Activated CD8-positive, alpha-beta memory T cell treated with anti-CD3 and anti-CD28 coated beads, Interleukin-2, amount 50 U/mL, for 24 hours (primary cell): ENCODE results near the gene ZFYVE27.

Source experiments
- DNase-seq: peaks from one replicate; pipeline ENCODE4 v3.0.0-alpha.2; 2020; ENCODE audit errors: extremely low read depth

Gene ZFYVE27

GRCh38 chr10:97714401-97715258 lies 22.3 kb upstream of the ZFYVE27 start:
- no peak for DNase-seq

- DNase-seq: no peak
Observed at GRCh38 chr10:97715259-97715874, 21.6 kb upstream of the ZFYVE27 start.

GRCh38 chr10:97717627-97718026 lies 19.3 kb upstream of the ZFYVE27 start:
- DNase-seq: no peak

DNA sequence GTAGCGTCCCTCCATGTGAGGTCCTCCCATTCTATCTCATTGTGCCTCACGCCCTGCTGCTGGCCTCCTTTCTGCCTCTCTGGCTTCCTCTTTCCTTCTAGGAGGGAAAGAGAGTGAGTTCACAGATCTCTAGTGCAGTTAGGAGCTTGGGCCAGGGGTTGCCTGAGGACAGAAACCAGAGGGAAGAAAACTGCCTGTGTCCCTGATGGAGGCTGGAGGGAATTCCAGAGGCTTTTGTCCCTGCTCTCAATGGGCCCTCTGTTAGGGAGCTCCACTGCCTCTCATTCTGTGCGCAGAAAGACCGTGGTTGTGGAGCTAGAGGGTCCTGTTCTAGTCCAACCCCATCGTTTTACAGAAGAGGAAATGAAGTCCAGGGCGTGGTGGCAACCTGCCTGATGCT lies 18.8 kb upstream of the ZFYVE27 start:
- no peak for DNase-seq

DNA sequence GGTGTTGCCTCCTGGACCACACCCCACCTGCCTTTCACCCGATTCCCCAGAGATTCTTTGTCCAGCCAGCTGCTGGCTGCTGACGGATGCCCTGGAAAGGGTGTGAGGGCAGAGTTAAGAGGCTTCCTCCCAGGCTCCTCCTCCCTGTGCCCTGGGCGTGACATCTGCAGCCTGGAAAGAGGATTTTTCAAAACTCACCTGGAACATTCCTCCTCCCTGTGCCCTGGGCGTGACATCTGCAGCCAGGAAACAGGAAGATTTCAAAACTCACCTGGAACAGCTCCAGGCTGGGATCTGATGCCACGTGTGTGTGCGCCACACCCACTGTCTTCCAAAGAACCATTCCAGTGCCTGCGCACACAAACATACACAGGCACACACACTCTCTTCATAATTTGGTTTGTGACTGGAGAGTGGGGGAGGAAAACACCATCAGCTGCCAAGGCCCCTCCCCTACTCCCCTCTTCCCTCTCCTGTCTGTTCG lies 18.2 kb upstream of the ZFYVE27 start:
- DNase-seq: no peak

DNA sequence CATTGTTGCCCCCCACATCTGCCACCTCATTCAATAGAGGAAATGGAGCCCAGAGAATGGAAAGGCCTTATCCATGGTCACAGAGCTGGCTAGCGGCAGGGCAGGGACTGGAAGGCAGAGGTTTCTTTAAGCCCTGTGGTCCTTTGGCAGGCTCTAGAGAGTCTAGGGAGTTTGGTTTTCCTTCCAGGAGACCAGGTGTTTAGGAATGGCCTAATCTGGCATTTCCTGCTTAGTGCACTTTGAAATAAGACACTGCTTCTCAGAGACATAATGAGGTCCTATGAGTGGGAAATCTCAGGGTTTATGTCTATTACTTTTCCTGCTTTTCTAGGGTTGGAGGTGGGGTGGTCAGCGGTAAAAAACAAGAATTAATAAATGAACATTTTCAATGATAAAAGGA lies 17.3 kb upstream of the ZFYVE27 start:
- no peak for DNase-seq

DNA sequence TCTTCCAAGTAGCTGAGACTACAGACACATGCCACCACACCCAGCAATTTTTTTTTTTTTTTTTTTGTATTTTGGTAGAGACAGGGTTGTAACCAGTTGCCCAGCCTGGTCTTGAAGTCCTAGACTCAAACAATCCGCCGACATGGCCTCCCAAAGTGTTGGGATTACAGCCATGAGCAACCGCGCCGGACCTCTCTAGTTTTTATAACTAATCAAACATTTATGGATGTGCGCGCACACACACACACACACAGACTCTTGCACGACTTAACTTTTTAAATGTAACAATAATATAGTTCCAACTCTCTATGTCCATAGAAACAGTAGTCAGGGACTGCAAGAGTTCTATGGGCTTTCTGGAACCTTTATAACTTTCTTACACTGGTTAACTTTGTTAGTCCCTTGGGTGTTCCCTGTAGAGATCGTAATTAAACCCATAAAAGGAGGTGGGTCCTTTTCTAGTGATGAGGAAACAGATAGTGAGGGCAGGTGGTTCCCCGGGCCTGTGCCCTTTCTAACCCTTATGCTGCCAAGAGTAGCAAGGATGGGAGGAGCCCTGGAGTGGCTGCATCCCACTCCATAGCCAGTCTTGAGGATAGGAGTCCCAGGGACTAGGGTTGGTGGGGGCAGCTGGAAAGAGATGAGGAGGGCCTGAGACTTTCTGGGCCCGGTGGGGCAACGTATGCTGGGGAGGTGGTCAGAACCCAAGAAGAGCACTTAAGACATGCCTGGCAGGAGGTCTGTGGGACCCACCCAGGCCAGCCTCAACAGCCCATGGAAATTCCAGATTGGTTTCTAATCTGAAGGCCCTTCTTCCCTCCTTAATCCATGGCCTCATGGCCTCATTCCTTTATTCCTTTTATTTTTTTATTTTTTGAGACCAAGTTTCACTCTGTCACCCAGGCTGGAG lies 14.8 kb upstream of the ZFYVE27 start:
- DNase-seq: no peak

- no peak for DNase-seq
Observed at GRCh38 chr10:97723001-97723400, 13.9 kb upstream of the ZFYVE27 start.

DNA sequence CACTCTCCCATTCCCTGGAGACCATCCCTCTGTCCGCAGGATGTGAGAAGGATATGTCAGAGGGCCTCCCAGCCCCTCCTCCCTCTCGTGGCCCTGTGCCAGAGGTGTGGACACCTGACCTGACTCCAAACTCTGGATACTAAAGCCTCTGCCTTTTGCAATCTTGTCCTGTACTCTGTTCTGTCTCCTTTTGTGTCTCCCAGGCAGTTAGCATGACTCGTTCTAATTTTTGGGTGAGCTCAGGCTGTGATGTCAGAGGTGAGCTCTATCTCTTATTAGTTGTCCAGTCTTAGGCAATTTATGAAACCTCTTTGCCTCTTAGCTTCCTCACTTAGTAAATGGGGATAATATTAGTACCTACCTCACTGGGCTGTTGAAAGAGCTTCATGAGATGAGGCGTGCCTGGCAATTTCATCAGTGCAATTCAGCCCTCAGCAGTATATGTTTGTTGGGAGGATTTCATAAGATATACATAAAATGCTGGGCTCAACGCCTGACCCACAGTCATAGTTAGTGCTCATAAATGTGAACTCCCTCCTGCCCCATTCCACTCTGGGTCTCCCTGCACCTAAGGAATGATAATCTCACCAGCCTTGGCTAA lies 12.5 kb upstream of the ZFYVE27 start:
- DNase-seq: no peak

GRCh38 chr10:97726636-97727178 lies 10.2 kb upstream of the ZFYVE27 start:
- no peak for DNase-seq

- DNase-seq: no peak
Observed at GRCh38 chr10:97729014-97729413, 7.9 kb upstream of the ZFYVE27 start.

- DNase-seq: no peak
Observed at GRCh38 chr10:97731346-97732051, 5.4 kb upstream of the ZFYVE27 start.

DNA sequence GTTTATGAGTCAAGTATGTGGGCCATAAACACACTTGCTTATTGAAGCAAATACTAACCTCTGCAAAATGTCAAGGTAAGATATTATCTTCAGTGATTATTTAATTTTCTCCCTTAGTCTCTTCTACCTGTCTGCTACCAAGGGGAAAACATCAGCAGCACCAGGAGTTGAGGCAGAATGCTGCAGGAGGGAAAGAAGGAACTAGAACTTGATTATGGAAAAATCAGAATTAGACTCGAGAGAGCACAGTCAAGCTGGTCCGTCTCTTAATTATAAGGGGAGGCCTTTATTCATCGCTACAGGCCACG lies 4.9 kb upstream of the ZFYVE27 start:
- DNase-seq: no peak

GRCh38 chr10:97733256-97733655 lies 3.7 kb upstream of the ZFYVE27 start:
- no peak for DNase-seq

DNA sequence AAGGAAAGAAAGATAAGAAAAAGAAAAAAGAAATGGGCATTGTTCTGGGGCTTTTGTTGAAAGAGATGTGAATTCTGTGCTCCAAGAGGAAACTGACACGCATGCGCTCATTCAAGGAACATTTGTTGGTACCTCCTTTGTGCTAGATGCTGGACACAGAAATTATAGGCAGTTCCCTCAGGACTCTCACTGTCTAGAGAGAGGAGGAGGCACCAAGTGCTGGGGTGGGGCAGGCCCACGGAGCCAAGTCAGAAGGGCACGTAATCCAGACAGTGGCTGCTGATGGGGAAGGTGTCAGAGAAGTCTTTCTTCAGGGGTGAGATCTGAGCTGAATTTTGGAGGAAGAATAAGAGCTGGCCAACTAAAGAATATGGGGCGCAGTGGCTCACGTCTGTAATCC lies 2.9 kb upstream of the ZFYVE27 start:
- DNase-seq: no peak

- DNase-seq: no peak
Observed at GRCh38 chr10:97736403-97736901, 476 bp upstream of the ZFYVE27 start.

GRCh38 chr10:97737770-97738265 lies 890 bp downstream of the ZFYVE27 start:
- no peak for DNase-seq

GRCh38 chr10:97738616-97739015 lies 1.7 kb downstream of the ZFYVE27 start:
- DNase-seq: no peak

DNA sequence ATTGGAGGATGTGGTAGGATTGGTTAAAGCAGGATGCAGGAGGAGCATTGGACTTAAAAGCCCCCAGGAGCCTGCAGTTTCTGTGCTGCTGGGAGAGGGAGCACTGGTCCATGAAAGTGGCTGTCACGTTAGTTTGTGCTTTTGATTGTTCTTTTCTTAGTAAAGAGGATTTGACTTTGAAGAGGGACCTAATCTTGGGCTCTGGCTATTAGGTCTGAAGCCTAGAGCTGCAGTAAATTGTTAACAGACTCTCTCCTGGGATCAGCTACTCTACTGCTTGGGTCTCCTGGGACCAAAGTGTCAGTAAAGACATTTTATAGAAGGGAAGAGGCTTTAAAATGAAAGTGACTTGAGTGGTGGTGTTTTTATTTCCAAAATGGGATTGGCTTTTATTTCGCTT lies 3.7 kb downstream of the ZFYVE27 start:
- DNase-seq: no peak

DNA sequence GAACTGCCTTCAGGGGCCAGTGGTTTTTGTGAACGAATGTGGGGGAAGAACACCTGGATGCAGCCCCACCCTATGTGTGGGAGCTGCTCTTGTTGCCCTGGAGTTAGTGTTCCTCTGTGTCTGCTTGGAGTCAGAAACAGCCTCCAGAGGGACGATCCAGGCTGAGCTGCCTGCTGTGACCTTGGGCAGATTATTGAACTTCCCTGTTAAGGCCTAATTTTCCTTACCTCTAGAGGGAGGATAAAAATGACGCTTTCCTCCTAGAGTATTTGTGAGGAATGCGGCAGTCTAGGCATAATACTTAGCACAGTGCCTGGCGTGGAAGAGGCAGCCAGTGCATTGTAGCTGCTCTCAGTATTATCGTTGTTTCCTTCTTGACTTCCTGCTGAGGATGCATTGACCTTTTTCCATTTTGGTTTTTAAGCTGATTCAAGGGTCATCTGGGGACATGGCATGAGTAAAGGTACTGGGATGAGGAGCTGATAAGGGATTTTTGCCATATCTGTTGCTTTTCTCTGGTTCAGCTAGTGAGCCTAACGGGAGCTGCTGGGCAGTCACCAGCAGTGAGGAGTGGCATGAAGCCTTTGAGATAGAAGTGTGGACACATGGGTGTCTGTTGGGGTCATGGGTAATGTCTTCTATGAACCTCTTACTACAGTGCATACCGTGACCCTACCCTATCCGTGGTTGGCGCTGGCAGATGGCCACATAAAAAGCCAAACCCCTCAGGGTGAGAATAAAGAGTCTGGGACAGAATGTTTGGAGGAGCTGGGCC lies 6.4 kb downstream of the ZFYVE27 start:
- no peak for DNase-seq
